GM21360 (cell line): ENCODE results near the gene RPTOR.

Source experiments
- ATAC-seq: cut with Tn5 transposase; IDR thresholded peaks from one replicate; pipeline ENCODE4 v1.9.1; 2021; ENCODE audit warnings: mild to moderate bottlenecking, moderate library complexity; ENCODE audit not compliant: unreplicated experiment

RPTOR gene

GRCh38 chr17:80893604-80894438, 349.2 kb downstream of the RPTOR start:
- no peak for ATAC-seq

- ATAC-seq = no peak
Measured at GRCh38 chr17:80894439-80894721, 349.7 kb downstream of the RPTOR start.

- ATAC-seq = no peak
Measured at GRCh38 chr17:80894726-80895125, 350.1 kb downstream of the RPTOR start.

GRCh38 chr17:80895366-80895765, 350.7 kb downstream of the RPTOR start:
- no peak for ATAC-seq

GRCh38 chr17:80898716-80899115, 354.1 kb downstream of the RPTOR start:
- ATAC-seq = no peak

GRCh38 chr17:80899402-80900268, 355.0 kb downstream of the RPTOR start:
- no peak for ATAC-seq

GRCh38 chr17:80901319-80901718, 356.7 kb downstream of the RPTOR start:
- no peak for ATAC-seq

GRCh38 chr17:80902197-80902962, 357.7 kb downstream of the RPTOR start:
- no peak for ATAC-seq

GRCh38 chr17:80902963-80903611, 358.4 kb downstream of the RPTOR start:
- no peak for ATAC-seq

GRCh38 chr17:80904036-80904753, 359.6 kb downstream of the RPTOR start:
- no peak for ATAC-seq

- no peak for ATAC-seq
Measured at GRCh38 chr17:80905586-80906230, 361.1 kb downstream of the RPTOR start.

GRCh38 chr17:80906364-80907259, 362.0 kb downstream of the RPTOR start:
- no peak for ATAC-seq

- ATAC-seq = no peak
Measured at GRCh38 chr17:80907281-80907680, 362.6 kb downstream of the RPTOR start.

- no peak for ATAC-seq
Measured at GRCh38 chr17:80908211-80908610, 363.6 kb downstream of the RPTOR start.

- ATAC-seq = no peak
Measured at GRCh38 chr17:80908776-80909175, 364.1 kb downstream of the RPTOR start.

GRCh38 chr17:80909635-80910034, 365.0 kb downstream of the RPTOR start:
- no peak for ATAC-seq

- ATAC-seq = no peak
Measured at GRCh38 chr17:80910043-80910442, 365.4 kb downstream of the RPTOR start.

- ATAC-seq = no peak
Measured at GRCh38 chr17:80912476-80912875, 367.8 kb downstream of the RPTOR start.
